ENCODE results near the gene PTGDR. TPM values are rescaled to one million over a fixed set of nuclear protein-coding genes. Genes with fewer than 3 reads are reported as not detected.

Gene PTGDR, protein sequence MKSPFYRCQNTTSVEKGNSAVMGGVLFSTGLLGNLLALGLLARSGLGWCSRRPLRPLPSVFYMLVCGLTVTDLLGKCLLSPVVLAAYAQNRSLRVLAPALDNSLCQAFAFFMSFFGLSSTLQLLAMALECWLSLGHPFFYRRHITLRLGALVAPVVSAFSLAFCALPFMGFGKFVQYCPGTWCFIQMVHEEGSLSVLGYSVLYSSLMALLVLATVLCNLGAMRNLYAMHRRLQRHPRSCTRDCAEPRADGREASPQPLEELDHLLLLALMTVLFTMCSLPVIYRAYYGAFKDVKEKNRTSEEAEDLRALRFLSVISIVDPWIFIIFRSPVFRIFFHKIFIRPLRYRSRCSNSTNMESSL
- total RNA-seq (2022; extraction: Qiagen RNA extraction; ENCODE audit: low read depth) = not detected in 5 replicates

DNA sequence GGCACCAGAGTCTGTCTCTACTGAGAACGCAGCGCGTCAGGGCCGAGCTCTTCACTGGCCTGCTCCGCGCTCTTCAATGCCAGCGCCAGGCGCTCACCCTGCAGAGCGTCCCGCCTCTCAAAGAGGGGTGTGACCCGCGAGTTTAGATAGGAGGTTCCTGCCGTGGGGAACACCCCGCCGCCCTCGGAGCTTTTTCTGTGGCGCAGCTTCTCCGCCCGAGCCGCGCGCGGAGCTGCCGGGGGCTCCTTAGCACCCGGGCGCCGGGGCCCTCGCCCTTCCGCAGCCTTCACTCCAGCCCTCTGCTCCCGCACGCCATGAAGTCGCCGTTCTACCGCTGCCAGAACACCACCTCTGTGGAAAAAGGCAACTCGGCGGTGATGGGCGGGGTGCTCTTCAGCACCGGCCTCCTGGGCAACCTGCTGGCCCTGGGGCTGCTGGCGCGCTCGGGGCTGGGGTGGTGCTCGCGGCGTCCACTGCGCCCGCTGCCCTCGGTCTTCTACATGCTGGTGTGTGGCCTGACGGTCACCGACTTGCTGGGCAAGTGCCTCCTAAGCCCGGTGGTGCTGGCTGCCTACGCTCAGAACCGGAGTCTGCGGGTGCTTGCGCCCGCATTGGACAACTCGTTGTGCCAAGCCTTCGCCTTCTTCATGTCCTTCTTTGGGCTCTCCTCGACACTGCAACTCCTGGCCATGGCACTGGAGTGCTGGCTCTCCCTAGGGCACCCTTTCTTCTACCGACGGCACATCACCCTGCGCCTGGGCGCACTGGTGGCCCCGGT lies at the start of gene PTGDR:
Gene PTGDR, plus strand, starts transcription at position 198 of the 778 bp plus-strand sequence. Its CDS starts 117 bp downstream, at position 315.

GRCh38 chr14:52313903-52314594 lies 46.6 kb downstream of the PTGDR start, which contains the start of gene PTGER2:
Gene PTGER2, plus strand, starts transcription at chr14:52314312. Its CDS starts 237 bp downstream, at chr14:52314549.

Other genes starting within 250 kb of the PTGDR start
- 20.3 to 32.6 TPM (median 28.8 TPM) in 5 replicates for gene NID2, start 198.6 kb upstream of the PTGDR start, total RNA-seq (2022; extraction: Qiagen RNA extraction; ENCODE audit: low read depth)
- gene PTGER2, start 46.6 kb downstream of the PTGDR start, total RNA-seq (2022; extraction: Qiagen RNA extraction; ENCODE audit: low read depth) = 1.7 to 2.9 TPM (median 2.5 TPM) in 5 replicates